ENCODE results near the gene NBR1.

DNA sequence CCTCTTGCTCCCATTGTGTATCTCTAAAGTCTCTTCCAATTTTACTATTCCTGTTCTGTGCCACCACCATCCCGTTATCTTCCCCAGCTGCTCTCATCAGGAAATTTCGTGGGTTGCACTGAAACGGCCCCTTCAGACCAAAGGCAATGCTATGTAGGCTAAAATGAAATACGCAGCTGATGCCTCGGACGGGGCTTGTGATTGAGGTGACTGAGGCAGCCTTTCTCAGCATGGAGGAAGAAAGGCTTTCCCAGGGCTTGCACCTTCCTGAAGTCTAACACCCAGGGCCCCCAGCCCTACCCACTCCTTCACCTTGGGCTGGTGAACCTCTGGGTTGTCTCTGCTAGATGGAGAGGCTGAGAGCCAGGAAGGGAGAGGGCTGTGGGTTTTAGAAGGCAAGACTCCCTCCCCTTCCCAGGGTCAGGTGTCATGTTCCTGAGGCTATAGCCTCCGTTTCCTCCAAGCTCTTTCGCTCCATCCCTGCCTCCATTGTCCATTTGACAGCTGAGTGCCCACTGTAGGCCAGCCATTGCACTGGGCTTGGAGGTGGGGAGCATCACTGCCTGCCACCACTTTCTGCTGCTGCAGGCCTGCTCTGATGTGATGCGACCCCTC is 49.6 kb downstream of the NBR1 start:
- TF ChIP-seq GATA2 (IDR thresholded peaks at IDR 0.05; ENCODE audit: low read depth, low read length), result no peak
- no peak for TF ChIP-seq GATA3 (IDR thresholded peaks at IDR 0.05; ENCODE audit: low read depth, low read length)
